ENCODE data around the gene SLC15A2. TPM values are rescaled to one million over a fixed set of nuclear protein-coding genes. Genes with fewer than 3 reads are reported as not detected.

Gene SLC15A2
- total RNA-seq, 2 donors from 2014 or later, result 0.73 to 2.1 TPM

- H3K4me1 ChIP-seq (ENCODE audit: control insufficient read depth, insufficient read depth, low read length), result no peaks in the 10 kb centered on the region
- H3K27me3 Mint-ChIP-seq (ENCODE audit: insufficient read depth), result no peaks in the 10 kb centered on the region
- DNase-seq, result no peak
Observed at GRCh38 chr3:121916189-121916588, 22.0 kb downstream of the SLC15A2 start.

GRCh38 chr3:121918779-121919483 is 24.7 kb downstream of the SLC15A2 start:
- no peaks in the 10 kb centered on the region for H3K27me3 ChIP-seq (ENCODE audit: control insufficient read depth, insufficient read depth, low read length, poor library complexity, severe bottlenecking)
- DNase-seq, result no peak
- H3K9me3 ChIP-seq (ENCODE audit: control insufficient read depth, low read length), result no peaks in the 10 kb centered on the region
- peaks cover under 1% of the 10 kb centered on the region for H3K4me1 ChIP-seq (ENCODE audit: control insufficient read depth, insufficient read depth, low read length)
- H3K4me3 ChIP-seq (ENCODE audit: low read length), result peak overlapping the region; percentile 7
- H3K36me3 ChIP-seq (ENCODE audit: control insufficient read depth, insufficient read depth, low read length), result no peaks in the 10 kb centered on the region
- H3K36me3 Mint-ChIP-seq (ENCODE audit: low read depth), result no peaks in the 10 kb centered on the region
- no peak overlapping the region for H3K4me3 Mint-ChIP-seq
- no peaks in the 10 kb centered on the region for H3K9me3 Mint-ChIP-seq
- H3K27me3 Mint-ChIP-seq (ENCODE audit: insufficient read depth), result no peaks in the 10 kb centered on the region
- WGBS, 2 experiments (ENCODE audit: insufficient coverage in 1 of 2, insufficient read length in 1 of 2), result 92 to 100% methylated on average over 11 to 19 of the region's 19 CpGs
- no peak for TF ChIP-seq CTCF (conservative IDR thresholded peaks at IDR 0.05)
- H3K27ac ChIP-seq (ENCODE audit: low read depth, low read length), result no peak overlapping the region
- peaks cover 40% of the 10 kb centered on the region for H3K4me1 Mint-ChIP-seq
- no peak overlapping the region for H3K9ac ChIP-seq (ENCODE audit: extremely low read depth, low read length, poor library complexity, severe bottlenecking)
- H3K27ac Mint-ChIP-seq, result no peak overlapping the region

More at GRCh38 chr3:121916189-121916588, 22.0 kb downstream of the SLC15A2 start:
- Mint-ChIP-seq H3K27ac (no peak overlapping the region), H3K4me1 (peaks cover 27% of the 10 kb centered on the region), H3K36me3 (ENCODE audit: low read depth) (no peaks in the 10 kb centered on the region), H3K4me3 (no peak overlapping the region), H3K9me3 (no peaks in the 10 kb centered on the region)
- Histone ChIP-seq H3K27ac (ENCODE audit: low read depth, low read length) (no peak overlapping the region), H3K9me3 (ENCODE audit: control insufficient read depth, low read length) (no peaks in the 10 kb centered on the region), H3K36me3 (ENCODE audit: control insufficient read depth, insufficient read depth, low read length) (no peaks in the 10 kb centered on the region), H3K4me3 (ENCODE audit: low read length) (no peak overlapping the region), H3K9ac (ENCODE audit: extremely low read depth, low read length, poor library complexity, severe bottlenecking) (no peak overlapping the region), H3K27me3 (ENCODE audit: control insufficient read depth, insufficient read depth, low read length, poor library complexity, severe bottlenecking) (no peaks in the 10 kb centered on the region)
- TF ChIP-seq CTCF (conservative IDR thresholded peaks at IDR 0.05), result no peak

GRCh38 chr3:121924734-121925133 is 30.5 kb downstream of the SLC15A2 start:
- Mint-ChIP-seq H3K27me3 (ENCODE audit: insufficient read depth) (no peaks in the 10 kb centered on the region), H3K4me1 (peaks cover 28% of the 10 kb centered on the region), H3K36me3 (ENCODE audit: low read depth) (peaks cover 3% of the 10 kb centered on the region), H3K9me3 (peaks cover 15% of the 10 kb centered on the region), H3K4me3 (peak overlapping the region; percentile 39), H3K27ac (peak overlapping the region; percentile 89)
- H3K36me3 ChIP-seq (ENCODE audit: control insufficient read depth, insufficient read depth, low read length), result no peaks in the 10 kb centered on the region
- no peak overlapping the region for H3K27ac ChIP-seq (ENCODE audit: low read depth, low read length)
- H3K4me3 ChIP-seq (ENCODE audit: low read length), result peak overlapping the region; percentile 41
- no peak for TF ChIP-seq CTCF (conservative IDR thresholded peaks at IDR 0.05)
- 43 to 69% methylated on average over 2 to 3 of the region's 3 CpGs for WGBS, 2 experiments (ENCODE audit: insufficient coverage in 1 of 2, insufficient read length in 1 of 2)
- DNase-seq, result no peak
- H3K27me3 ChIP-seq (ENCODE audit: control insufficient read depth, insufficient read depth, low read length, poor library complexity, severe bottlenecking), result no peaks in the 10 kb centered on the region
- peaks cover 4% of the 10 kb centered on the region for H3K4me1 ChIP-seq (ENCODE audit: control insufficient read depth, insufficient read depth, low read length)
- no peak overlapping the region for H3K9ac ChIP-seq (ENCODE audit: extremely low read depth, low read length, poor library complexity, severe bottlenecking)
- peaks cover 20% of the 10 kb centered on the region for H3K9me3 ChIP-seq (ENCODE audit: control insufficient read depth, low read length)

Measured in endodermal cell (in vitro differentiated cells).